ENCODE data around the gene NCKAP5. TPM values are rescaled to one million over a fixed set of nuclear protein-coding genes. Genes with fewer than 3 reads are reported as not detected.

Gene NCKAP5
- total RNA-seq, 1 donor from 2014 or later = 7.4 TPM

- Mint-ChIP-seq H3K4me1 (ENCODE audit: unreplicated experiment) (no peaks in the 10 kb centered on the region), H3K9me3 (ENCODE audit: unreplicated experiment) (no peaks in the 10 kb centered on the region), H3K27ac (ENCODE audit: unreplicated experiment) (no peak overlapping the region), H3K4me3 (ENCODE audit: unreplicated experiment) (no peak overlapping the region), H3K27me3 (ENCODE audit: unreplicated experiment) (no peaks in the 10 kb centered on the region), H3K36me3 (ENCODE audit: low read depth, unreplicated experiment) (no peaks in the 10 kb centered on the region)
- DNase-seq (ENCODE audit: low spot score) = no peak
- TF ChIP-seq, protein P1, sequence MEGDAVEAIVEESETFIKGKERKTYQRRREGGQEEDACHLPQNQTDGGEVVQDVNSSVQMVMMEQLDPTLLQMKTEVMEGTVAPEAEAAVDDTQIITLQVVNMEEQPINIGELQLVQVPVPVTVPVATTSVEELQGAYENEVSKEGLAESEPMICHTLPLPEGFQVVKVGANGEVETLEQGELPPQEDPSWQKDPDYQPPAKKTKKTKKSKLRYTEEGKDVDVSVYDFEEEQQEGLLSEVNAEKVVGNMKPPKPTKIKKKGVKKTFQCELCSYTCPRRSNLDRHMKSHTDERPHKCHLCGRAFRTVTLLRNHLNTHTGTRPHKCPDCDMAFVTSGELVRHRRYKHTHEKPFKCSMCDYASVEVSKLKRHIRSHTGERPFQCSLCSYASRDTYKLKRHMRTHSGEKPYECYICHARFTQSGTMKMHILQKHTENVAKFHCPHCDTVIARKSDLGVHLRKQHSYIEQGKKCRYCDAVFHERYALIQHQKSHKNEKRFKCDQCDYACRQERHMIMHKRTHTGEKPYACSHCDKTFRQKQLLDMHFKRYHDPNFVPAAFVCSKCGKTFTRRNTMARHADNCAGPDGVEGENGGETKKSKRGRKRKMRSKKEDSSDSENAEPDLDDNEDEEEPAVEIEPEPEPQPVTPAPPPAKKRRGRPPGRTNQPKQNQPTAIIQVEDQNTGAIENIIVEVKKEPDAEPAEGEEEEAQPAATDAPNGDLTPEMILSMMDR (IDR thresholded peaks at IDR 0.05; ENCODE audit: unreplicated experiment) = no peak
Measured at GRCh38 chr2:133605766-133606137, 37.5 kb upstream of the NCKAP5 start.

GRCh38 chr2:133605011-133605765 lies 36.9 kb upstream of the NCKAP5 start:
- TF ChIP-seq, protein P1 (IDR thresholded peaks at IDR 0.05; ENCODE audit: unreplicated experiment) = no peak
- DNase-seq (ENCODE audit: low spot score) = no peak
- no peak overlapping the region for H3K27ac Mint-ChIP-seq (ENCODE audit: unreplicated experiment)
- H3K4me1 Mint-ChIP-seq (ENCODE audit: unreplicated experiment) = no peaks in the 10 kb centered on the region
- no peaks in the 10 kb centered on the region for H3K36me3 Mint-ChIP-seq (ENCODE audit: low read depth, unreplicated experiment)
- no peaks in the 10 kb centered on the region for H3K9me3 Mint-ChIP-seq (ENCODE audit: unreplicated experiment)
- H3K27me3 Mint-ChIP-seq (ENCODE audit: unreplicated experiment) = no peaks in the 10 kb centered on the region
- H3K4me3 Mint-ChIP-seq (ENCODE audit: unreplicated experiment) = no peak overlapping the region

- Mint-ChIP-seq H3K4me1 (ENCODE audit: unreplicated experiment) (no peaks in the 10 kb centered on the region), H3K4me3 (ENCODE audit: unreplicated experiment) (no peak overlapping the region), H3K27ac (ENCODE audit: unreplicated experiment) (no peak overlapping the region), H3K36me3 (ENCODE audit: low read depth, unreplicated experiment) (no peaks in the 10 kb centered on the region), H3K9me3 (ENCODE audit: unreplicated experiment) (no peaks in the 10 kb centered on the region), H3K27me3 (ENCODE audit: unreplicated experiment) (no peaks in the 10 kb centered on the region)
- no peak for DNase-seq (ENCODE audit: low spot score)
- TF ChIP-seq, protein P1 (IDR thresholded peaks at IDR 0.05; ENCODE audit: unreplicated experiment) = no peak
Measured at GRCh38 chr2:133603109-133603508, 34.8 kb upstream of the NCKAP5 start.

DNA sequence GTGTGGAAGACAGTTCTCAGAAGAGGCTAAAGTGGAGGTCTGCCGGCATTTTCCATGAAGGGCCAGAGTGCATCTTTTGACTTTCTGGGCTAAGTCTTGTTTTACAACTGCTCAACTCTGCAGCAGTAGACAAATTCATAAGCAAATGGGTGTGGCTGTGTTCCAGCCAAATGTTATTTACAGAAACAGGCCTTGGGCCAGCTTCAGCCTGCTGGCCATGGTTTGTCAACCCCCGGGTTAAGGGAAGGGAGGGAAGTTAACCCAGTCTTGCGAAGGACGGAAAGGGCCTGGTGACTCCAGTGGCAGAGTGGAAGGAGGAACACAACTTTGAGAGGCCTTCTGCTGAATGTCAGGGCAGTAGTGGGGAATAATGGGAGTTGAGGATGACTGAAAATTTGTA lies 34.3 kb upstream of the NCKAP5 start:
- TF ChIP-seq, protein P1 (IDR thresholded peaks at IDR 0.05; ENCODE audit: unreplicated experiment) = no peak
- H3K9me3 Mint-ChIP-seq (ENCODE audit: unreplicated experiment) = no peaks in the 10 kb centered on the region
- peaks cover 2% of the 10 kb centered on the region for H3K27me3 Mint-ChIP-seq (ENCODE audit: unreplicated experiment)
- no peak overlapping the region for H3K4me3 Mint-ChIP-seq (ENCODE audit: unreplicated experiment)
- no peaks in the 10 kb centered on the region for H3K36me3 Mint-ChIP-seq (ENCODE audit: low read depth, unreplicated experiment)
- H3K27ac Mint-ChIP-seq (ENCODE audit: unreplicated experiment) = no peak overlapping the region
- H3K4me1 Mint-ChIP-seq (ENCODE audit: unreplicated experiment) = no peaks in the 10 kb centered on the region
- DNase-seq (ENCODE audit: low spot score) = no peak

- DNase-seq (ENCODE audit: low spot score) = no peak
- peaks cover 2% of the 10 kb centered on the region for H3K4me1 Mint-ChIP-seq (ENCODE audit: unreplicated experiment)
- TF ChIP-seq, protein P1 (IDR thresholded peaks at IDR 0.05; ENCODE audit: unreplicated experiment) = no peak
- H3K9me3 Mint-ChIP-seq (ENCODE audit: unreplicated experiment) = no peaks in the 10 kb centered on the region
- peaks cover 8% of the 10 kb centered on the region for H3K27me3 Mint-ChIP-seq (ENCODE audit: unreplicated experiment)
- H3K4me3 Mint-ChIP-seq (ENCODE audit: unreplicated experiment) = no peak overlapping the region
- H3K27ac Mint-ChIP-seq (ENCODE audit: unreplicated experiment) = no peak overlapping the region
- no peaks in the 10 kb centered on the region for H3K36me3 Mint-ChIP-seq (ENCODE audit: low read depth, unreplicated experiment)
Measured at GRCh38 chr2:133600266-133600928, 32.1 kb upstream of the NCKAP5 start.
